ENCODE measurements around the gene ACVR2A. TPM values are rescaled to one million over a fixed set of nuclear protein-coding genes. Genes with fewer than 3 reads are reported as not detected.

The ACVR2A gene
- total RNA-seq, 1 donor from 2014 or later = 2.0 TPM

Other genes starting within 250 kb of the ACVR2A start
- 27.0 and 36.2 TPM in 2 replicates for gene ORC4, start 175.7 kb downstream of the ACVR2A start, total RNA-seq
- gene MBD5, start 176.1 kb downstream of the ACVR2A start, total RNA-seq = 20.4 and 24.6 TPM in 2 replicates